Bronchial epithelial cell (primary cell): ENCODE measurements around the gene YPEL4. TPM values are rescaled to one million over a fixed set of nuclear protein-coding genes. Genes with fewer than 3 reads are reported as not detected.
"Not testable (repeated sequence)": the region's sequence is repeated elsewhere in the genome, so short reads cannot be mapped to it uniquely, and the experiment has no call there.

Source experiments
- DNase-seq: peaks from one replicate; pipeline ENCODE4 v3.0.0-alpha.2; 2010; ENCODE audit warnings: low read depth
- FAIRE-seq: peaks from 2 replicates; lab custom pipeline; 2011; peaks lifted over from hg19 to GRCh38; lab: Jason Lieb, UNC
- H3K27me3 ChIP-seq: 2 replicates; pipeline ENCODE4 v1.5.1; 2011; ENCODE audit warnings: low read length; ENCODE audit not compliant: control insufficient read depth, insufficient read depth
- H3K36me3 ChIP-seq: 2 replicates; pipeline ENCODE4 v1.5.1; 2011; ENCODE audit warnings: low read length; ENCODE audit not compliant: control insufficient read depth, insufficient read depth
- H3K4me3 ChIP-seq: 2 replicates; pipeline ENCODE4 v1.5.1; 2011; ENCODE audit warnings: mild to moderate bottlenecking, low read depth, low read length, control low read depth
- CTCF ChIP-seq: IDR thresholded peaks from 2 replicates; pipeline ENCODE4 v1.5.1; 2011; ENCODE audit warnings: mild to moderate bottlenecking, moderate library complexity, low read length, control low read depth, inconsistent platforms; ENCODE audit not compliant: insufficient read depth, severe bottlenecking
- total RNA-seq: library from RNA; depleted of rRNA; stranded (reverse); fragments of >200 nt; gene quantifications from 2 replicates; pipeline ENCODE4 v1.2.1, GENCODE V29; 2014

YPEL4 gene
- total RNA-seq, 1 donor from 2014 or later, result 0.26 TPM

- no peak for FAIRE-seq
- H3K4me3 ChIP-seq, result peak overlapping the region; percentile 47
- TF ChIP-seq CTCF, result no peak
These were observed 7.1 kb upstream of the YPEL4 start for GRCh38 chr11:57656885-57657193.

GRCh38 chr11:57653163-57653562 lies 3.5 kb upstream of the YPEL4 start:
- no peak overlapping the region for H3K4me3 ChIP-seq
- no peak for TF ChIP-seq CTCF
- H3K36me3 ChIP-seq, result no peaks in the 10 kb centered on the region
- H3K27me3 ChIP-seq, result peaks cover 10% of the 10 kb centered on the region
- DNase-seq (no peak), FAIRE-seq (no peak)

More at GRCh38 chr11:57656885-57657193, 7.1 kb upstream of the YPEL4 start:
- peaks cover 14% of the 10 kb centered on the region for H3K36me3 ChIP-seq
- no peaks in the 10 kb centered on the region for H3K27me3 ChIP-seq
- no peak for DNase-seq

GRCh38 chr11:57652662-57653061 lies 3.0 kb upstream of the YPEL4 start:
- no peak for DNase-seq
- no peak for TF ChIP-seq CTCF
- no peaks in the 10 kb centered on the region for H3K36me3 ChIP-seq
- H3K4me3 ChIP-seq, result no peak overlapping the region
- peaks cover 13% of the 10 kb centered on the region for H3K27me3 ChIP-seq
- FAIRE-seq, result no peak

- FAIRE-seq, result not testable (repeated sequence)
These were observed 2.5 kb upstream of the YPEL4 start for GRCh38 chr11:57652230-57652629.

GRCh38 chr11:57651408-57651807 lies 1.7 kb upstream of the YPEL4 start:
- Histone ChIP-seq H3K36me3 (no peaks in the 10 kb centered on the region), H3K27me3 (peaks cover 19% of the 10 kb centered on the region), H3K4me3 (no peak overlapping the region)
- FAIRE-seq, result no peak
- no peak for DNase-seq
- no peak for TF ChIP-seq CTCF

More at GRCh38 chr11:57652230-57652629, 2.5 kb upstream of the YPEL4 start:
- H3K27me3 ChIP-seq, result peaks cover 17% of the 10 kb centered on the region
- DNase-seq, H3K36me3 ChIP-seq, H3K4me3 ChIP-seq: not testable (repeated sequence)

GRCh38 chr11:57650739-57651090 lies 1.0 kb upstream of the YPEL4 start:
- Histone ChIP-seq H3K4me3 (no peak overlapping the region), H3K36me3 (no peaks in the 10 kb centered on the region), H3K27me3 (peaks cover 19% of the 10 kb centered on the region)
- no peak for TF ChIP-seq CTCF
- FAIRE-seq (no peak), DNase-seq (peak; percentile 45)
